Measurements from ENCODE around the gene SVBP. TPM values are rescaled to one million over a fixed set of nuclear protein-coding genes. Genes with fewer than 3 reads are reported as not detected.

Gene SVBP
- total and polyA plus RNA-seq, 2 of the 8 experiments (the other 6 are each of a cell fraction or from before 2014, with no cell fraction given), result 29.7 to 30.2 TPM

DNA sequence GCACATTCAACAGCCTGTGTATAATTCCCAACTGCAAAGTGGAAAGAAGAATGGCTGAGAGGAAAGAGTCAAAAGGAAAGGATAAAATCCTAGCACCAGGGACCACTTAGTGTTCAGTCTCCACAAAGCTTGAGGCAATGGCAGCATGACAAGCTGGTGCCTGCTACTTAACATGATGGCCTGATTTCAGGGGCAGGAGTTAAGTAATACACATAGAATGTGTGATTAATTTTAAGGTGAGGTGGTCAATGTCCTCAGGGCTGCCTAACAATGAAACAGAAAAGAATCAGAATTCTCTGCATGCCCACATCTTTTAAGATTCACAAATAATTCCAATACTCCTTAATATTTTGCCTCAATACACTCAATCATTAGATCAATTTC lies 59.3 kb downstream of the SVBP start:
- H2BK12ac ChIP-seq (ENCODE audit: low read depth, low read length), result no peak overlapping the region
- H3K4me3 ChIP-seq (ENCODE audit: extremely low read depth in 1 of 4, insufficient read depth in 2 of 4, low read depth in 3 of 4, low read length in 4 of 4), result no peak overlapping the region
- H2BK15ac ChIP-seq (ENCODE audit: low read length), result no peak overlapping the region
- no peak overlapping the region for H2AK5ac ChIP-seq (ENCODE audit: low read depth, low read length)
- H4K8ac ChIP-seq (ENCODE audit: extremely low read depth, insufficient read depth, low read length), result no peak overlapping the region
- no peak overlapping the region for H3K23ac ChIP-seq (ENCODE audit: insufficient read length)
- ChIA-PET POLR2A (ENCODE audit: partially characterized antibody) (interaction anchor here (1.3 to 1.4 kb wide), 2 partner anchors 8 to 15 kb away, joined by 3 to 8 read pairs; no protein-coding TSS in a partner anchor), CTCF (ENCODE audit: partially characterized antibody) (interaction anchor here (0.8 to 6.8 kb wide), 17 partner anchors 9 to 315 kb away, joined by 3 to 77 read pairs (median 5); partner anchors contain the start of genes C1orf50, CLDN19 and P3H1)
- no peak overlapping the region for H2BK20ac ChIP-seq (ENCODE audit: low read length)
- DNase-seq (ENCODE audit: low read depth in 1 of 2, low spot score in 2 of 2) (no peak), FAIRE-seq (no peak)
- TF ChIP-seq E2F6 (IDR thresholded peaks at IDR 0.05), result no peak
- no peak for TF ChIP-seq CEBPB (IDR thresholded peaks at IDR 0.05; ENCODE audit: low read depth, low read length)
- no peak for TF ChIP-seq RNF2 (IDR thresholded peaks at IDR 0.05; ENCODE audit: borderline replicate concordance, low read depth, low read length, missing control alignments, poor library complexity, severe bottlenecking)
- no peak for TF ChIP-seq KDM5A (IDR thresholded peaks at IDR 0.05; ENCODE audit: low read length)
- TF ChIP-seq BRCA1 (IDR thresholded peaks at IDR 0.05; ENCODE audit: low read depth, low read length), result no peak
- no peak for TF ChIP-seq TEAD4 (IDR thresholded peaks at IDR 0.05; ENCODE audit: low read depth, low read length)
- H3K27me3 ChIP-seq (replicated peaks in 1 of 4; ENCODE audit: control insufficient read depth in 3 of 4, extremely low read depth in 1 of 4, insufficient read depth in 3 of 4, low read length in 3 of 4), result no peaks in the 10 kb centered on the region
- no peak overlapping the region for H2AFZ ChIP-seq (ENCODE audit: low read length)
- H3K14ac ChIP-seq (ENCODE audit: insufficient read length), result no peak overlapping the region
- no peaks in the 10 kb centered on the region for H3K23me2 ChIP-seq (ENCODE audit: low read depth, low read length)
- no peaks in the 10 kb centered on the region for H3K79me1 ChIP-seq (ENCODE audit: low read depth, low read length)
- H3K9ac ChIP-seq (replicated peaks in 1 of 4; ENCODE audit: extremely low read depth in 1 of 4, low read depth in 3 of 4, low read length in 3 of 4), result no peak overlapping the region
- no peaks in the 10 kb centered on the region for H4K20me1 ChIP-seq (replicated peaks in 1 of 2; ENCODE audit: control insufficient read depth in 1 of 2, insufficient read depth in 2 of 2, low read length in 2 of 2)
- H3K4me1 ChIP-seq (replicated peaks in 1 of 4; ENCODE audit: control insufficient read depth in 3 of 4, insufficient read depth in 4 of 4, low read length in 3 of 4), result no peaks in the 10 kb centered on the region
- no peak overlapping the region for H2BK5ac ChIP-seq (ENCODE audit: low read depth, low read length)
- H3K27ac ChIP-seq (ENCODE audit: low read depth, low read length), result no peak overlapping the region
- no peak overlapping the region for H2BK120ac ChIP-seq (replicated peaks; ENCODE audit: low read depth, low read length)
- no peak overlapping the region for H3K18ac ChIP-seq (ENCODE audit: extremely low read depth, low read length)
- H3K4ac ChIP-seq (replicated peaks; ENCODE audit: insufficient read length, low read depth, low read length), result no peak overlapping the region
- no peaks in the 10 kb centered on the region for H3K79me2 ChIP-seq (ENCODE audit: control insufficient read depth in 1 of 2, insufficient read depth in 2 of 2, low read length in 2 of 2)
- H4K91ac ChIP-seq (replicated peaks; ENCODE audit: insufficient read length, low read length), result no peak overlapping the region
- no peaks in the 10 kb centered on the region for H3K9me3 ChIP-seq (ENCODE audit: insufficient read depth in 2 of 2, low read depth in 1 of 2, low read length in 1 of 2)
- H4K5ac ChIP-seq (ENCODE audit: insufficient read length, low read depth, low read length), result no peak overlapping the region
- H3K36me3 ChIP-seq (ENCODE audit: control insufficient read depth in 2 of 4, insufficient read depth in 4 of 4, low read length in 3 of 4), result peaks cover 8 to 53% (median 37%) of the 10 kb centered on the region in 4 experiments
- H3K56ac ChIP-seq (replicated peaks; ENCODE audit: insufficient read length, low read depth, low read length), result no peak overlapping the region
- no peak overlapping the region for H3K4me2 ChIP-seq (ENCODE audit: insufficient read depth in 1 of 2, low read depth in 2 of 2, low read length in 2 of 2)

Data from H1 (cell line).